K562 (cell line): ENCODE data around the gene PPP1CA. TPM values are rescaled to one million over a fixed set of nuclear protein-coding genes. Genes with fewer than 3 reads are reported as not detected.
"Not testable (repeated sequence)": the region's sequence is repeated elsewhere in the genome, so short reads cannot be mapped to it uniquely, and the experiment has no call there.

ENCODE experiments used
- ATAC-seq: fragments of 200-7000 bp; cut with Tn5 transposase; 3 replicates; pipeline ENCODE4 v1.9.1; 2020; ENCODE audit warnings: moderate library complexity
- BruUV-seq: library from RNA; stranded (reverse); fragments of 400-500 nt; replicated peaks from 2 replicates; lab custom pipeline; 2021; lab: Mats Ljungman, UMichigan
- CTCF ChIA-PET: fragments of 300-600 bp; formaldehyde crosslinking; extraction: SDS; loops from one replicate; lab custom pipeline; 2021; ENCODE audit warnings: low intra/inter-chr PET ratio; lab: Yijun Ruan, JAX
- POLR2A ChIA-PET: fragments of 300-600, 350-650 bp; sonication (Branson Sonifier 250); formaldehyde crosslinking; extraction: SDS; loops from one replicate; lab custom pipeline; 2021; ENCODE audit warnings: antibody characterized with exemption, inconsistent platforms; lab: Yijun Ruan, JAX
- DNase-seq, 4 experiments: peaks; one replicate each; pipeline versions ENCODE4 v3.0.0 to v3.0.0-alpha.2; 2011 to 2018; ENCODE audit warnings: low spot score in 3 of 4, mixed read lengths in 3 of 4; ENCODE audit errors: extremely low read depth in 1 of 4
- FAIRE-seq: peaks from 2 replicates; lab custom pipeline; 2011; peaks lifted over from hg19 to GRCh38; lab: Jason Lieb, UNC
- H2AFZ ChIP-seq: 2 replicates; pipeline ENCODE4 v1.6.0; 2011; ENCODE audit warnings: low read depth, low read length, control low read depth, inconsistent platforms
- H3K27ac ChIP-seq: fragments of 200-600 bp; 3 replicates; pipeline ENCODE4 v1.8.0; 2011; ENCODE audit warnings: low read depth, mild to moderate bottlenecking, control low read depth, inconsistent platforms, low read length, moderate library complexity, mixed read lengths; ENCODE audit errors: extremely low read depth
- H3K27me3 ChIP-seq, 2 experiments: fragments of 300-600 bp in 1 of 2; 2 replicates in 1 of 2; 3 replicates in 1 of 2; pipeline versions ENCODE4 v1.6.0 to v1.8.0; 2011; ENCODE audit warnings: inconsistent platforms in 2 of 2, low read length in 2 of 2, mild to moderate bottlenecking in 1 of 2, mixed read lengths in 1 of 2, moderate library complexity in 1 of 2; ENCODE audit not compliant: control insufficient read depth in 2 of 2, insufficient read depth in 2 of 2
- H3K36me3 ChIP-seq: fragments of 300-600 bp; 3 replicates; pipeline ENCODE4 v1.8.0; 2011; ENCODE audit warnings: mild to moderate bottlenecking, low read length, inconsistent platforms; ENCODE audit not compliant: control insufficient read depth, insufficient read depth
- H3K4me1 ChIP-seq, 2 experiments: fragments of 200-600 bp in 1 of 2; replicated peaks in 1 of 2; 2 replicates in 1 of 2; 3 replicates in 1 of 2; pipeline versions ENCODE4 v1.5.1 to v1.8.0; 2011; ENCODE audit warnings: inconsistent platforms in 2 of 2, low read length in 2 of 2, mild to moderate bottlenecking in 1 of 2, mixed read lengths in 1 of 2, moderate library complexity in 1 of 2; ENCODE audit not compliant: control insufficient read depth in 2 of 2, insufficient read depth in 2 of 2
- H3K4me2 ChIP-seq: 2 replicates; pipeline ENCODE4 v1.6.1; 2011; ENCODE audit warnings: low read length, control low read depth, inconsistent platforms, mixed read lengths; ENCODE audit not compliant: insufficient read depth
- H3K4me3 ChIP-seq: fragments of 200-600 bp; sonication (generic), shearing (Covaris generic); 2 replicates; pipeline ENCODE4 v1.5.1; 2016; ENCODE audit warnings: control low read depth, inconsistent platforms
- H3K79me2 ChIP-seq: fragments of 200-600 bp; 3 replicates; pipeline ENCODE4 v1.8.0; 2011; ENCODE audit warnings: low read length, inconsistent platforms; ENCODE audit not compliant: control insufficient read depth, insufficient read depth
- H3K9ac ChIP-seq, 2 experiments: 2 replicates each; pipeline versions ENCODE4 v1.6.0 to v1.6.1; 2011; ENCODE audit warnings: low read depth in 2 of 2, low read length in 2 of 2, control low read depth in 1 of 2, inconsistent platforms in 1 of 2, mild to moderate bottlenecking in 1 of 2, mixed read lengths in 1 of 2; ENCODE audit not compliant: insufficient read depth in 1 of 2
- H3K9me1 ChIP-seq: one replicate; pipeline ENCODE4 v1.6.0; 2011; ENCODE audit warnings: inconsistent platforms, mild to moderate bottlenecking, low read length, moderate library complexity; ENCODE audit not compliant: control insufficient read depth, insufficient read depth
- H3K9me3 ChIP-seq: replicated peaks from 2 replicates; pipeline ENCODE4 v1.5.1; 2011; ENCODE audit warnings: low read depth, low read length, inconsistent platforms; ENCODE audit not compliant: control insufficient read depth, insufficient read depth
- H4K20me1 ChIP-seq: replicated peaks from 2 replicates; pipeline ENCODE4 v1.6.1; 2011; ENCODE audit warnings: low read length, inconsistent platforms, mixed read lengths; ENCODE audit not compliant: control insufficient read depth, insufficient read depth
- E2F6 ChIP-seq, 2 experiments: IDR thresholded peaks; 2 replicates each; pipeline ENCODE4 v1.6.1; 2011; ENCODE audit warnings: borderline replicate concordance in 1 of 2, control low read depth in 1 of 2, low read depth in 1 of 2, low read length in 1 of 2, mild to moderate bottlenecking in 1 of 2, mixed read lengths in 1 of 2, moderate library complexity in 1 of 2; ENCODE audit not compliant: insufficient read depth in 1 of 2, insufficient read length in 1 of 2, poor library complexity in 1 of 2, severe bottlenecking in 1 of 2; ENCODE audit errors: extremely low read depth in 1 of 2
- HDAC8 ChIP-seq: fragments of 450-650 bp; IDR thresholded peaks from 2 replicates; pipeline ENCODE4 v1.6.1; 2016; ENCODE audit warnings: mild to moderate bottlenecking, missing genetic modification characterization, moderate library complexity, missing compliant biosample characterization
- NR2C1 ChIP-seq, 2 experiments: fragments of 450-650 bp; IDR thresholded peaks; 2 replicates each; pipeline ENCODE4 v1.6.1; 2017; ENCODE audit warnings: mild to moderate bottlenecking in 2 of 2, antibody characterized with exemption in 1 of 2, inconsistent platforms in 1 of 2, missing compliant biosample characterization in 1 of 2, missing genetic modification characterization in 1 of 2
- PCBP2 ChIP-seq: fragments of 200-400 bp; formaldehyde crosslinking; IDR thresholded peaks from 2 replicates; pipeline ENCODE4 v1.6.1; 2018; ENCODE audit warnings: low read length, low read depth, mild to moderate bottlenecking, moderate library complexity; ENCODE audit not compliant: poor library complexity, severe bottlenecking
- SRF ChIP-seq, 2 experiments: fragments of 250-450, 450-650 bp in 1 of 2; sonication (Bioruptor Pico) in 1 of 2; sonication (generic) in 1 of 2; formaldehyde crosslinking; IDR thresholded peaks; 2 replicates each; pipeline versions ENCODE4 v1.5.0 to v1.5.1; 2020 to 2022; ENCODE audit warnings: mild to moderate bottlenecking in 1 of 2, missing genetic modification reagents in 1 of 2
- TAF15 ChIP-seq: fragments of 200-400 bp; formaldehyde crosslinking; IDR thresholded peaks from 2 replicates; pipeline ENCODE4 v1.6.1; 2017; ENCODE audit warnings: mild to moderate bottlenecking, low read depth, low read length, moderate library complexity
- THRAP3 ChIP-seq: fragments of 450-650 bp; IDR thresholded peaks from 2 replicates; pipeline ENCODE4 v1.6.1; 2016; ENCODE audit warnings: mild to moderate bottlenecking, inconsistent platforms, borderline replicate concordance
- TRIM24 ChIP-seq, 2 experiments: fragments of 450-650 bp; IDR thresholded peaks; 2 replicates each; pipeline ENCODE4 v1.6.1; 2016
- ZNF436 ChIP-seq: fragments of 250-450, 450-650 bp; sonication (Bioruptor Pico); formaldehyde crosslinking; IDR thresholded peaks from 2 replicates; pipeline ENCODE4 v1.7.0; 2020; ENCODE audit warnings: mild to moderate bottlenecking
- WGBS: fragments of 100-300 bp; shearing (Covaris generic); methylation state at CpG from one replicate; pipeline ENCODE4 v1.1.6; 2016; ENCODE audit warnings: low coverage, mixed read lengths; ENCODE audit not compliant: insufficient coverage; ENCODE audit errors: missing lambda C conversion rate; 5-methylcytosine and 5-hydroxymethylcytosine counted together
- in situ Hi-C: fragments of 300-500 bp; cut with MboI; formaldehyde crosslinking; loops from 4 replicates; pipeline ENCODE4 v1.15.0; 2018; ENCODE audit warnings: inconsistent platforms, mixed read lengths
- intact Hi-C: fragments of 100-400 bp; cut with micrococcal nuclease; formaldehyde crosslinking; loops from 2 replicates; pipeline ENCODE4 v1.14.2; 2022
- polyA plus RNA-seq, 8 experiments: library from polyadenylated mRNA; depleted of rRNA in 4 of 8; stranded (reverse) in 5 of 8; unstranded in 3 of 8; fragments of >200 nt; fragmentation: Nextera tagmentation in 2 of 8; fragmentation: Illumina TruSeq in 1 of 8; extraction: Ambion mirVana in 2 of 8; extraction: Trizol in 1 of 8; gene quantifications; 2 replicates each; pipeline versions ENCODE4 v1.2.1 to v1.2.3, GENCODE V29; 2011 to 2014; ENCODE audit warnings: inconsistent platforms in 1 of 8, missing spikeins in 1 of 8
- total RNA-seq, 7 experiments: library from RNA; depleted of rRNA in 6 of 7; stranded (reverse); fragments of >200 nt in 6 of 7; fragmentation: Illumina TruSeq in 2 of 7; extraction: Trizol in 2 of 7; gene quantifications; 2 replicates each; pipeline versions ENCODE4 v1.2.1 to v1.2.3, GENCODE V29; 2011 to 2021; ENCODE audit warnings: low replicate concordance in 1 of 7

Gene PPP1CA
- total and polyA plus RNA-seq, 9 of the 15 experiments (the other 6 are each of a cell fraction or from before 2014, with no cell fraction given) = 18.2 to 242 (median 188) TPM

DNA sequence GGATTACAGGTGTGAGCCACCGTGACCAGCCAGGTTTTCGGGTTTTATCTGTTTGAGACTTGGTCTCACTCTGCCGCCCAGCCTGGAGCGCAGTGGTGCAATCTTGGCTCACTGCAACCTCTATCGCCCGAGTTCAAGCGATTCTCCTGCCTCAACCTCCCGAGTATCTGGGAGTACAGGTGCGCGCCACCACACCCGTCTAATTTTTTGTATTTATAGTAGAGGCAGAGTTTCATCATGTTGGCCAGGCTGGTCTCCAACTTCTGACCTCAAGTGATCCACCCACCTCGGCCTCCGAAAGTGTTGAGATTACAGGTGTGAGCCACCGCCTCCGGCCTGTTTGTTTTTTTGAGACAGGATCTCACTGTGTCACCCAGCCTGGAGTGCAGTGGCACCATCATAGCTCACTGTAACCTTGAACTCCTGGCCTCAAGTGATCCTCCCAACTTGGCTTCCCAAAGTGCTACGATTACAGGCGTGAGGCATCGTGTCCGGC, 25.8 kb upstream of the PPP1CA start:
- in situ Hi-C loops; H3K9me3 ChIP-seq; FAIRE-seq; H4K20me1 ChIP-seq; H3K27me3 ChIP-seq; CTCF ChIA-PET; BruUV-seq; ATAC-seq; H3K9me1 ChIP-seq; DNase-seq; TF ChIP-seq NR2C1 (tag; IDR thresholded peaks at IDR 0.05): not testable (repeated sequence)
- intact Hi-C loops = loop anchor here (5.0 kb wide), 1 partner anchor 80 kb away; the partner anchor contains the start of genes CDK2AP2 and PITPNM1
- peaks cover 9 to 38% of the 10 kb centered on the region in 2 experiments; a peak in 4 of 5 replicates for H3K4me1 ChIP-seq
- H3K79me2 ChIP-seq = peaks cover 25% of the 10 kb centered on the region
- POLR2A ChIA-PET = interaction anchor here (0.6 to 0.7 kb wide), 2 partner anchors 117 to 122 kb away, joined by 3 read pairs; no protein-coding TSS in a partner anchor
- H3K9ac ChIP-seq = peak overlapping the region in 1 of 2 experiments; percentile 62; a peak in 1 of 4 replicates
- H3K27ac ChIP-seq = peak overlapping the region; percentile 56; the same call in 2 of the 3 replicates
- WGBS = 84% methylated on average over 18 of the region's 19 CpGs
- H3K4me3 ChIP-seq = peak overlapping the region; percentile 83
- 0 out of 2 replicates have a peak, but pooled peaks have one; percentile 1 for TF ChIP-seq NR2C1 (IDR thresholded peaks at IDR 0.05)
- H2AFZ ChIP-seq = peak overlapping the region; percentile 93
- peak overlapping the region; percentile 93 for H3K4me2 ChIP-seq
- H3K36me3 ChIP-seq = peaks cover 32% of the 10 kb centered on the region; the same call in 2 of the 3 replicates

- Histone ChIP-seq H3K27me3 (no peaks in the 10 kb centered on the region), H3K9me3 (no peaks in the 10 kb centered on the region), H3K79me2 (peaks cover 16% of the 10 kb centered on the region), H3K36me3 (no peaks in the 10 kb centered on the region), H3K9me1 (peaks cover 4% of the 10 kb centered on the region), H3K9ac (peak overlapping the region in 1 of 2 experiments; percentile 82; a peak in 2 of 4 replicates), H3K27ac (no peak overlapping the region), H4K20me1 (no peaks in the 10 kb centered on the region), H3K4me1 (peaks cover 10 to 59% of the 10 kb centered on the region in 2 experiments), H2AFZ (no peak overlapping the region; the same call in 1 of the 2 replicates), H3K4me2 (no peak overlapping the region), H3K4me3 (no peak overlapping the region)
- 75% methylated on average over 27 of the region's 34 CpGs for WGBS
- no TSS peak for BruUV-seq
- in situ Hi-C loops = no loop called here
- intact Hi-C loops = loop anchor here (5.0 kb wide), 1 partner anchor 43 kb away; the partner anchor contains the start of gene TMEM134
- ChIA-PET CTCF (no interaction called here), POLR2A (interaction anchor here (0.8 to 2.0 kb wide), 5 partner anchors 11 to 53 kb away, joined by 3 to 9 read pairs (median 4); partner anchors contain the start of gene PPP1CA)
- ATAC-seq (no peak), DNase-seq (no peak), FAIRE-seq (no peak)
- TF ChIP-seq THRAP3 = no peak
- TF ChIP-seq E2F6 (IDR thresholded peaks at IDR 0.05; ENCODE audit: borderline replicate concordance in 1 of 2, extremely low read depth in 1 of 2, insufficient read depth in 1 of 2, insufficient read length in 1 of 2, low read depth in 1 of 2, low read length in 1 of 2, poor library complexity in 1 of 2, severe bottlenecking in 1 of 2) = no peak
- no peak for TF ChIP-seq TAF15
- TF ChIP-seq SRF (CRISPR knock-in tag; IDR thresholded peaks at IDR 0.05) = no peak
- TF ChIP-seq TRIM24 (IDR thresholded peaks at IDR 0.05) = no peak
- TF ChIP-seq ZNF436 (CRISPR knock-in tag) = no peak
- no peak for TF ChIP-seq HDAC8 (tag)
- TF ChIP-seq PCBP2 = no peak
Observed at GRCh38 chr11:67423891-67424613, 22.4 kb upstream of the PPP1CA start.
